Measurements from ENCODE around the gene EIF4G3. TPM values are rescaled to one million over a fixed set of nuclear protein-coding genes. Genes with fewer than 3 reads are reported as not detected.

EIF4G3 gene
- total and polyA plus RNA-seq, 9 of the 15 experiments (the other 6 are each of a cell fraction or from before 2014, with no cell fraction given), result 6.7 to 40.5 (median 32.1) TPM

GRCh38 chr1:20787029-20787839 lies 389.5 kb downstream of the EIF4G3 start, which contains the start of gene HP1BP3 (continued):
- TF ChIP-seq ZBTB40 (IDR thresholded peaks at IDR 0.05), result no peak; the same call in 1 of the 2 replicates
- TF ChIP-seq ZBTB40 (CRISPR knock-in tag; IDR thresholded peaks at IDR 0.05), result no peak
- TF ChIP-seq CLOCK (CRISPR knock-in tag; IDR thresholded peaks at IDR 0.05; ENCODE audit: borderline replicate concordance), result no peak
- peak; percentile 66 to 78 for TF ChIP-seq E2F6 (IDR thresholded peaks at IDR 0.05; ENCODE audit: borderline replicate concordance in 1 of 2, extremely low read depth in 1 of 2, insufficient read depth in 1 of 2, insufficient read length in 1 of 2, low read depth in 1 of 2, low read length in 1 of 2, poor library complexity in 1 of 2, severe bottlenecking in 1 of 2)
- no peak for TF ChIP-seq TSHZ1 (CRISPR knock-in tag; IDR thresholded peaks at IDR 0.05)
- no peak for TF ChIP-seq ZNF695 (CRISPR knock-in tag; IDR thresholded peaks at IDR 0.05)
- TF ChIP-seq TAF7 (tag; IDR thresholded peaks at IDR 0.05), result peak; percentile 60; the same call in 1 of the 2 replicates

Data from K562 (cell line).